HG03558 (cell line): ENCODE data around the gene DCTN2.
"Not testable (repeated sequence)": the region's sequence is repeated elsewhere in the genome, so short reads cannot be mapped to it uniquely, and the experiment has no call there.

Source experiments
- ATAC-seq: cut with Tn5 transposase; IDR thresholded peaks from one replicate; pipeline ENCODE4 v1.9.1; 2021; ENCODE audit warnings: moderate number of reproducible peaks; ENCODE audit not compliant: unreplicated experiment; ENCODE audit errors: extremely low read depth

Gene DCTN2

GRCh38 chr12:57546438-57547287 lies at the start of gene DCTN2:
DCTN2 (minus strand) TSS chr12:57547192; CDS start chr12:57547063, 129 bp downstream.
- peak; percentile 96 for ATAC-seq

GRCh38 chr12:57593187-57593586 lies 46.2 kb upstream of the DCTN2 start:
- no peak for ATAC-seq

- ATAC-seq, result no peak
These were observed 45.7 kb upstream of the DCTN2 start for GRCh38 chr12:57592551-57593165.

GRCh38 chr12:57591782-57592325 lies 44.9 kb upstream of the DCTN2 start:
- no peak for ATAC-seq

GRCh38 chr12:57590864-57591781 lies 44.1 kb upstream of the DCTN2 start, which contains the start of gene PIP4K2C:
PIP4K2C (plus strand) TSS chr12:57591192; CDS start chr12:57591290, 98 bp downstream.
- peak; percentile 88 for ATAC-seq

DNA sequence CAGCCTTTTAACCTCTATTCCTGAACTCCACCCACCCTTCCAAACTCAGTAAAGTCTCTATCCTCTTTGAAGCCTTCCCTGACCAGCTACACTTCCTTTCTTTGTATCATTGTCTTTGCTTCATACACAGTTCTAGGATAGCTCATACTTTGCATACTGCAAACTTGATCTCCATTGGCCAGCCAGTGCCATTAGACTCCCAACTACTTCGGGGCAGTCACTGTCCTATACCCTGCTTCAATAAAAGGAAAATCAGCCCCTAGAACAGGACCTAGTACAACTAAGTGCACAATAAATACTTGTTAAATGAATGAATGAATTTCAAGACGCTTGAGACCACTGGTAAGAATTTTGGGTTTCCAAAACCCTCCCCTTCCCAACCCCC lies 43.5 kb upstream of the DCTN2 start:
- ATAC-seq, result no peak

DNA sequence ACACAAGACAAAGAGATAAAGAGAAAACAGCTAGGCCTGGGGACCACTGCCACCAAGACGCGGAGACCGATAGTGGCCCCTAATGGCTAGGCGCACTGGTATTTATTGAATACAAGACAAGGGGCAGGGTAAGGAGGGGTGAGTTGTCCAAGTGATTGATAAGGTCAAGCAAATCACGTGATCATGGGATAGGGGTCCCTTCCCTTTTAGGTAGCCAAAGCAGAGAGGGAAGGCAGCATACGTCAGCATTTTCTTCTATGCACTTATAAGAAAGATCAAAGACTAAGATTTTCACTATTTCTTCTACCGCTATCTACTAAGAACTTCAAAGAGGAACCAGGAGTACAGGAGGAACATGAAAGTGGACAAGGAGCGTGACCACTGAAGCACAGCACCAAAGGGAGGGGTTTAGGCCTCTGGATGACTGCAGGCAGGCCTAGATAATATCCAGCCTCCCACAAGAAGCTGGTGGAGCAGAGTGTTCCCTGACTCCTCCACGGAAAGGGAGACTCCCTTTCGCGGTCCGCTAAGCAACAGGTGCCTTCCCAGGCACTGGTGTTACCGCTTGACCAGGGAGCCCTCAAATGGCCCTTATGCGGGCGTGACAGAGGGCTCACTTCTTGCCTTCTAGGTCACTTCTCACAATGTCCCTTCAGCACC lies 42.1 kb upstream of the DCTN2 start:
- ATAC-seq, result not testable (repeated sequence)

GRCh38 chr12:57586832-57587429 lies 39.9 kb upstream of the DCTN2 start:
- ATAC-seq, result no peak

- no peak for ATAC-seq
These were observed 39.1 kb upstream of the DCTN2 start for GRCh38 chr12:57586128-57586527.

GRCh38 chr12:57585156-57585555 lies 38.2 kb upstream of the DCTN2 start:
- no peak for ATAC-seq

GRCh38 chr12:57584690-57585089 lies 37.7 kb upstream of the DCTN2 start:
- no peak for ATAC-seq

- ATAC-seq, result no peak
These were observed 37.1 kb upstream of the DCTN2 start for GRCh38 chr12:57584050-57584449.

- ATAC-seq, result peak; percentile 85
These were observed 36.2 kb upstream of the DCTN2 start for GRCh38 chr12:57583008-57583831.

DNA sequence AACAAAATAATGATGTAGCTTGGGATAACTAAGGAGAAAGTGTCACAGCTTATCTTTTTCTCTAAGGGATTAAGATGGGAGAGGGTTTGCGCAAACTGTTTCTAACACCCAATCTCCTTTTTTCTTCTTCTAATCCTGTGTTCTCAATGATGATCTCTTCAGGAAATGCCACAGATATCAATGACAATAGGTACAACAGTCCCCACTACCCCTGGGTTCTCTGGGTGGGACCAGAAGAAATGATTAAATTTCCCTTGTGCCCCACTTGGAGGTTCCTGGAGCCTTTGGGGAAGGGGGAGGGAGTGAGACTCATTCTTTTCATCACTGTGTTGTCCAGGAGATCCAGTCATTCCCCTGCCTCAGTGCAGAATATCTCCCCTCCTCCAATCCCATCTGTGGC lies 35.4 kb upstream of the DCTN2 start:
- ATAC-seq, result no peak

GRCh38 chr12:57581802-57582201 lies 34.8 kb upstream of the DCTN2 start:
- ATAC-seq, result no peak

GRCh38 chr12:57580466-57580795 lies 33.4 kb upstream of the DCTN2 start:
- ATAC-seq, result no peak

DNA sequence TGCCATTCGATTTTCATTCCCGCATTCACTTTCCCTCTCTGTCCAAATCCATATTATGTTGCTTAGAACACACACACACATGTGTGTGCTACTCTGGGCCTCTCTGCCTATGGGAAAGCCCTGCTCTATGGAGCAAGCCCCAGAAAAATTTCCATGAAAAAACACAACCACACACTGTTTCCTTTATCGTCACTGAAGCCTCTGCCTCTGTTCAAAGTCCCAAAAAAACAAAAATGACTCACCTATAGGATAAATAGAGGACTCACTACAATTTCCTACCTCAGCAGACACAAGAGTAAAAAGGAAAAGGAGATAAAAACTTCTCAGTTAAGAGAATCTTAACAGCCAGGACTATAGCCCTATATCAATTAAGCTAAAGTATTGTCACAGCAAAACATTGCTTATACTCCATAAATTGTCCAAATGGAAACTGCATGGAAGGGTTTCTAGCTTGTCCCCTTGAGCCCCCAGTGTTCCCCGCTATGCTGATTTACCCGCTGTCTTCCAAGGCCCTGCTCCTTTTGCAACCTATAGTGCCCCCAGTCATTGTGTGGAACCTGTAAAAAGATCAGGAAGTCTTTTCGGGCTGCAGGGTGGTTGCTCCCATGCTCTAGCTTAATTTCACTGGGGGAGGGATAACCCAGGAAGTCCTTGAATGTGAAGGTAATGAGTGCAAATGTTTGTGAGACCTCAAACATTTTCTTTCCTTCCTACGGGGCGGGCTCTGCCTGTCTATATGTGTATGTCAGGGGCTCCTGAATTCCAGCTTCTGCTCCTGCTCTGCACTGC lies 32.9 kb upstream of the DCTN2 start:
- ATAC-seq, result no peak

DNA sequence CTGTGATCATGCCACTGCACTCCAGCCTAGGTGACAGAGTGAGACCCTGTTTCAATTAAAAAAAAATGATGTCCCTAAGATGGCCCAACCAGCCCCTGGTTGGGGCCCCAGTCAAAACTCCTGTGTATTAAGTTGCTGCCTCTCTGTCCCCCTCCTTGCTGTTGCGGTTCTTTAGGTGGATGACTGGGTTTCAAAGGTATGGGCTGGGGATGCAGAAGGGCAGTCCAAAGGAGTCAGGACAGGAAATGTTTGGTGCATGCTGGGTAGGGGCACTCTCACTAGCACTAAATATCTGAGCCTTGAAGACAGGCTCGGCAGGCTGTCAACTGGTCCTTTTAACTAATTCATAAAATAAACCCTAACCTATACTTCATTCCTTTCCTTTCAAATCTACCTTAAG lies 32.0 kb upstream of the DCTN2 start:
- ATAC-seq, result no peak
